Measurements from ENCODE around the gene TMEM72. TPM values are rescaled to one million over a fixed set of nuclear protein-coding genes. Genes with fewer than 3 reads are reported as not detected.
A peak's percentile ranks its signal among the peaks of the same experiment; 100 is the strongest.

The TMEM72 gene
- total RNA-seq, 2 experiments from 2014 or later: not detected

GRCh38 chr10:44895280-44895679, 15.9 kb upstream of the TMEM72 start:
- Mint-ChIP-seq H3K4me1 (no peaks in the 10 kb centered on the region), H3K9me3 (no peaks in the 10 kb centered on the region)

GRCh38 chr10:44897049-44897448, 14.1 kb upstream of the TMEM72 start:
- Mint-ChIP-seq H3K27me3 (peaks cover 9% of the 10 kb centered on the region), H3K9me3 (no peaks in the 10 kb centered on the region), H3K36me3 (no peaks in the 10 kb centered on the region), H3K4me3 (no peak overlapping the region), H3K4me1 (no peaks in the 10 kb centered on the region), H3K27ac (no peak overlapping the region)
- POLR2A ChIA-PET: no interaction called here
- ATAC-seq (ENCODE audit: low read depth): no peak
- no peak for DNase-seq

More at GRCh38 chr10:44895280-44895679, 15.9 kb upstream of the TMEM72 start:
- POLR2A ChIA-PET: no interaction called here
- Mint-ChIP-seq H3K36me3 (no peaks in the 10 kb centered on the region), H3K4me3 (no peak overlapping the region), H3K27ac (no peak overlapping the region), H3K27me3 (peaks cover 7% of the 10 kb centered on the region)
- DNase-seq (no peak), ATAC-seq (ENCODE audit: low read depth) (no peak)

- H3K36me3 Mint-ChIP-seq: no peaks in the 10 kb centered on the region
- H3K4me1 Mint-ChIP-seq: no peaks in the 10 kb centered on the region
- no peak overlapping the region for H3K27ac Mint-ChIP-seq
- H3K27me3 Mint-ChIP-seq: peaks cover 5% of the 10 kb centered on the region
- DNase-seq: no peak
- ATAC-seq (ENCODE audit: low read depth): no peak
- H3K4me3 Mint-ChIP-seq: no peak overlapping the region
- H3K9me3 Mint-ChIP-seq: no peaks in the 10 kb centered on the region
- POLR2A ChIA-PET: no interaction called here
These were observed 12.5 kb upstream of the TMEM72 start for GRCh38 chr10:44898665-44899064.

GRCh38 chr10:44899450-44900080, 11.6 kb upstream of the TMEM72 start:
- H3K4me3 Mint-ChIP-seq: no peak overlapping the region
- ATAC-seq (ENCODE audit: low read depth) (no peak), DNase-seq (no peak)
- H3K36me3 Mint-ChIP-seq: no peaks in the 10 kb centered on the region
- H3K4me1 Mint-ChIP-seq: no peaks in the 10 kb centered on the region
- H3K27ac Mint-ChIP-seq: no peak overlapping the region
- POLR2A ChIA-PET: no interaction called here
- H3K27me3 Mint-ChIP-seq: peaks cover 5% of the 10 kb centered on the region
- no peaks in the 10 kb centered on the region for H3K9me3 Mint-ChIP-seq

- no peak for ATAC-seq (ENCODE audit: low read depth)
- H3K4me1 Mint-ChIP-seq: no peaks in the 10 kb centered on the region
- no peak for DNase-seq
- no peak overlapping the region for H3K4me3 Mint-ChIP-seq
- no peak overlapping the region for H3K27ac Mint-ChIP-seq
- no peaks in the 10 kb centered on the region for H3K36me3 Mint-ChIP-seq
- peaks cover 5% of the 10 kb centered on the region for H3K27me3 Mint-ChIP-seq
- POLR2A ChIA-PET: no interaction called here
- no peaks in the 10 kb centered on the region for H3K9me3 Mint-ChIP-seq
These were observed 8.1 kb upstream of the TMEM72 start for GRCh38 chr10:44902941-44903545.

GRCh38 chr10:44906486-44906885, 4.7 kb upstream of the TMEM72 start:
- Mint-ChIP-seq H3K27ac (no peak overlapping the region), H3K4me3 (no peak overlapping the region), H3K9me3 (no peaks in the 10 kb centered on the region), H3K36me3 (no peaks in the 10 kb centered on the region), H3K27me3 (peaks cover 4% of the 10 kb centered on the region), H3K4me1 (no peaks in the 10 kb centered on the region)
- ATAC-seq (ENCODE audit: low read depth) (no peak), DNase-seq (no peak)
- POLR2A ChIA-PET: no interaction called here

GRCh38 chr10:44907556-44907955, 3.6 kb upstream of the TMEM72 start:
- no peaks in the 10 kb centered on the region for H3K36me3 Mint-ChIP-seq
- peaks cover 2% of the 10 kb centered on the region for H3K27me3 Mint-ChIP-seq
- H3K27ac Mint-ChIP-seq: no peak overlapping the region
- DNase-seq (no peak), ATAC-seq (ENCODE audit: low read depth) (no peak)
- H3K9me3 Mint-ChIP-seq: no peaks in the 10 kb centered on the region
- H3K4me1 Mint-ChIP-seq: no peaks in the 10 kb centered on the region
- POLR2A ChIA-PET: no interaction called here
- H3K4me3 Mint-ChIP-seq: no peak overlapping the region

GRCh38 chr10:44908066-44908749, 2.9 kb upstream of the TMEM72 start:
- H3K36me3 Mint-ChIP-seq: no peaks in the 10 kb centered on the region
- no peak overlapping the region for H3K4me3 Mint-ChIP-seq
- H3K27me3 Mint-ChIP-seq: peaks cover 2% of the 10 kb centered on the region
- H3K27ac Mint-ChIP-seq: no peak overlapping the region
- POLR2A ChIA-PET: no interaction called here
- peaks cover 4% of the 10 kb centered on the region for H3K4me1 Mint-ChIP-seq
- DNase-seq: no peak
- no peaks in the 10 kb centered on the region for H3K9me3 Mint-ChIP-seq
- no peak for ATAC-seq (ENCODE audit: low read depth)

- H3K4me3 Mint-ChIP-seq: no peak overlapping the region
- no peaks in the 10 kb centered on the region for H3K36me3 Mint-ChIP-seq
- no peak overlapping the region for H3K27ac Mint-ChIP-seq
- no peaks in the 10 kb centered on the region for H3K9me3 Mint-ChIP-seq
- peaks cover 2% of the 10 kb centered on the region for H3K27me3 Mint-ChIP-seq
- no peak for ATAC-seq (ENCODE audit: low read depth)
- POLR2A ChIA-PET: no interaction called here
- H3K4me1 Mint-ChIP-seq: peaks cover 13% of the 10 kb centered on the region
- no peak for DNase-seq
These were observed 2.1 kb upstream of the TMEM72 start for GRCh38 chr10:44908936-44909630.

GRCh38 chr10:44909910-44910309, 1.2 kb upstream of the TMEM72 start:
- H3K27me3 Mint-ChIP-seq: peaks cover 2% of the 10 kb centered on the region
- H3K4me1 Mint-ChIP-seq: peaks cover 16% of the 10 kb centered on the region
- H3K9me3 Mint-ChIP-seq: no peaks in the 10 kb centered on the region
- ATAC-seq (ENCODE audit: low read depth) (no peak), DNase-seq (no peak)
- H3K4me3 Mint-ChIP-seq: no peak overlapping the region
- POLR2A ChIA-PET: no interaction called here
- H3K27ac Mint-ChIP-seq: no peak overlapping the region
- no peaks in the 10 kb centered on the region for H3K36me3 Mint-ChIP-seq

GRCh38 chr10:44910602-44911001, 535 bp upstream of the TMEM72 start:
- Mint-ChIP-seq H3K4me3 (no peak overlapping the region), H3K27ac (no peak overlapping the region), H3K9me3 (no peaks in the 10 kb centered on the region), H3K4me1 (peaks cover 16% of the 10 kb centered on the region), H3K36me3 (no peaks in the 10 kb centered on the region), H3K27me3 (peaks cover 2% of the 10 kb centered on the region)
- ATAC-seq (ENCODE audit: low read depth) (no peak), DNase-seq (no peak)
- POLR2A ChIA-PET: no interaction called here

- no peaks in the 10 kb centered on the region for H3K36me3 Mint-ChIP-seq
These were observed 814 bp downstream of the TMEM72 start for GRCh38 chr10:44911951-44912350.

GRCh38 chr10:44913350-44914081, 2.4 kb downstream of the TMEM72 start:
- Mint-ChIP-seq H3K36me3 (peaks cover 2% of the 10 kb centered on the region), H3K27me3 (peaks cover 7% of the 10 kb centered on the region), H3K27ac (peak overlapping the region; percentile 91), H3K4me1 (peaks cover 16% of the 10 kb centered on the region), H3K9me3 (peaks cover 7% of the 10 kb centered on the region), H3K4me3 (peak overlapping the region; percentile 60)
- peak; percentile 95 for ATAC-seq (ENCODE audit: low read depth)
- no peak for DNase-seq
- POLR2A ChIA-PET: interaction anchor here (0.7 to 1.6 kb wide), 4 partner anchors 32 to 1372 kb away, joined by 3 to 11 read pairs (median 4); partner anchors contain the start of gene ZNF22

More at GRCh38 chr10:44911951-44912350, 814 bp downstream of the TMEM72 start:
- no peak for DNase-seq
- Mint-ChIP-seq H3K27me3 (peaks cover 2% of the 10 kb centered on the region), H3K4me3 (no peak overlapping the region), H3K9me3 (no peaks in the 10 kb centered on the region), H3K27ac (peak overlapping the region; percentile 45), H3K4me1 (peaks cover 16% of the 10 kb centered on the region)
- ATAC-seq (ENCODE audit: low read depth): no peak
- POLR2A ChIA-PET: no interaction called here
